GM21367 (cell line): ENCODE results near the gene DNAJC24.
"Not testable (repeated sequence)": the region's sequence is repeated elsewhere in the genome, so short reads cannot be mapped to it uniquely, and the experiment has no call there.

ENCODE experiments used
- ATAC-seq: cut with Tn5 transposase; IDR thresholded peaks from one replicate; pipeline ENCODE4 v1.9.1; 2021; ENCODE audit not compliant: unreplicated experiment

The DNAJC24 gene, protein sequence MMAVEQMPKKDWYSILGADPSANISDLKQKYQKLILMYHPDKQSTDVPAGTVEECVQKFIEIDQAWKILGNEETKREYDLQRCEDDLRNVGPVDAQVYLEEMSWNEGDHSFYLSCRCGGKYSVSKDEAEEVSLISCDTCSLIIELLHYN

GRCh38 chr11:31369348-31370329, at the start of gene DNAJC24, which contains the start of gene DCDC1:
Gene DNAJC24 (plus strand): TSS chr11:31369860. CDS start chr11:31370749, 889 bp downstream.
Gene DCDC1 (minus strand): TSS chr11:31369739. CDS start chr11:31328280, 41,459 bp downstream.
- peak; percentile 99 for ATAC-seq

- not testable (repeated sequence) for ATAC-seq
Observed at GRCh38 chr11:31321494-31321893, 48.2 kb upstream of the DNAJC24 start.

GRCh38 chr11:31323145-31323544, 46.5 kb upstream of the DNAJC24 start:
- no peak for ATAC-seq

GRCh38 chr11:31325160-31325559, 44.5 kb upstream of the DNAJC24 start:
- no peak for ATAC-seq

GRCh38 chr11:31326470-31327148, 43.1 kb upstream of the DNAJC24 start:
- peak; percentile 70 for ATAC-seq

- ATAC-seq: no peak
Observed at GRCh38 chr11:31327417-31327816, 42.2 kb upstream of the DNAJC24 start.

DNA sequence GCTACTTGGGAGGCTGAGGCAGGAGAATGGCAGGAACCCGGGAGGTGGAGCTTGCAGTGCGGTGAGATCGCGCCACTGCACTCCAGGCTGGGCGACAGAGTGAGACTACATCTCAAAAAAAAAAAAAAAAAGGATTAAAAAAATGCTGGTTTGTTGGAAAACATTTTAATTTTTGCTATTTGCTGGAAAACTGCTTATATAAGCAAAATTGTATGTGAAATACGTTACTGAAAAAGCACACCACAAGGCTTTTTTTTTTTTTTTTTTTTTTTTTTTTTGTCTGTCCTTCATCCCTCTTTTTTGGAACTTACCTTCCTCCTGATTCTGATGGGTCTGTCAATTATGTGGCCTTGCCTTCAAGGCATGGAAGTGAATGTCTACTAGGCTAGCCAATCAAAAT, 41.0 kb upstream of the DNAJC24 start:
- no peak for ATAC-seq

- no peak for ATAC-seq
Observed at GRCh38 chr11:31337806-31338205, 31.9 kb upstream of the DNAJC24 start.

GRCh38 chr11:31340903-31341572, 28.6 kb upstream of the DNAJC24 start:
- ATAC-seq: no peak

- no peak for ATAC-seq
Observed at GRCh38 chr11:31351168-31351567, 18.5 kb upstream of the DNAJC24 start.

- no peak for ATAC-seq
Observed at GRCh38 chr11:31355131-31355530, 14.5 kb upstream of the DNAJC24 start.

- no peak for ATAC-seq
Observed at GRCh38 chr11:31355817-31356216, 13.8 kb upstream of the DNAJC24 start.

- ATAC-seq: no peak
Observed at GRCh38 chr11:31361743-31362142, 7.9 kb upstream of the DNAJC24 start.

DNA sequence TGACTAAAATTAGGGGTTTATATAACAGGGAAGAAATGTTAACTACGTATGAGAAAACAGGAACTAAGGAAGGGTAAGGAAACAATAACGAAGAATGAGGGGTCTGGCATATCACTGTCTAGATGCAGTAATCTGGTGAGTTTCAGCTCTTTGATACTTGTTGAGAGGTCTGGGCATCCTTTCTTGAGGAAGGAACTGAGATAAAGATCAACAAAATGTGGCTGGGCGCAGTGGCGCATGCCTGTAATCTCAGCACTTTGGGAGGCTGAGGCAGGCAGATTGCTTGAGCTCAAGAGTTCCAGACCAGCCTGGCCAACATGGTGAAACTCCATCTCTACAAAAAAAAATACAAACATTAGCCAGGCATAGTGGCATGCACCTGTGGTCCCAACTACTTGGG, 2.9 kb upstream of the DNAJC24 start:
- no peak for ATAC-seq

DNA sequence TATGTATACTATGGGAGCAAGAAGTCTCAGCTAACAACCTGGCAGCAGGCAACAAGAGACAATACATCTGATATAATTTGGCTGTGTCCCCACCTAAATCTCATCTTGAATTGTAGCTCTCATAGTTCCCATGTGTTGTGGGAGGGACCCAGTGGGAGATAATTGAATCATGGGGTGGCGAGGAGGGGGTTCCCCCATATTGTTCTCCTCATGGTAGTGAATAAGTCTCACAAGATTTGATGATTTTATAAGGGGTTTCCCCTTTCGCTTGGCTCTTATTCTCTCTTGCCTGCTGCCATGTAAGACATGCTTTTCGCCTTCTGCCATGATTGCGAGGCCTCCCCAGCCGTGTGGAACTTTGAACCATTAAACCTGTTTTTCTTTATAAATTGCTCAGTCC, 6.2 kb downstream of the DNAJC24 start:
- no peak for ATAC-seq

- no peak for ATAC-seq
Observed at GRCh38 chr11:31383116-31383515, 13.5 kb downstream of the DNAJC24 start.

DNA sequence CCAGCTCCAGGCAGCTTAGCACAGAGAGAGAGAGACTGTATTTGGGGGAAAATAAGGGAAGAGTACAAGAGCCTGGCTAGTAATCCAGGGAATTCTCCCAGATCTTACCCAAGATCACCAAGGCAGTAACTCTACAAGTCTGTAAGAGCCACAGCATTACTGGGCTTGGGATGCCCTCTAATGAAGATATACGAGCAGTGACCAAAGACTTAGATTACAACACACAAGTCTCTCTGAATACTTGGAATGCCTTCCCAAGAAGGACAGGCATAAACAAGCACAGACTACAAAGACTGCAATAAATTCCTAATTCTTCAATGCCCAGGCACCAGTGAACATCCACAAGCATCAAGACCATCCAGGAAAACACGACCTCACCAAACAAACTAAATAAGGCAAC, 17.7 kb downstream of the DNAJC24 start:
- no peak for ATAC-seq

GRCh38 chr11:31397239-31397834, 27.7 kb downstream of the DNAJC24 start:
- no peak for ATAC-seq

DNA sequence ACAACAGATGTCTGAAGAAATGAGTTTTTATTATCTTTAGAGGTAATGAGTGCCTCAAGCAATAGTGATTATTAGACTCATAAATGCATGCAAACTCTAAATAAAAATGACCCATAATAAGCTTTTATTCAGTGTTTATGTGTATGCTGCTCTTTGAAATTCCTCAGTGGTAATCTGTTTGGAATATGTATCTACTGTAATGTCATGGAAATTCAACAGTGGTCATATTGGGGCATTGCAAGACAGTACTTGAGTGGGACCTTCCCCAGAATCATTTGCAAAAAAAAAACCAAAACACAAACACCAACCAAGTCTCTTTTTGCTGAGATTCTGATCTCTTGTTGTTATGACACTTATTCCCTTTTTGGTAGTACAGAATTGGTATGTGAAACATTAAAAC, 35.0 kb downstream of the DNAJC24 start:
- ATAC-seq: no peak

GRCh38 chr11:31408201-31408600, 38.5 kb downstream of the DNAJC24 start:
- no peak for ATAC-seq

DNA sequence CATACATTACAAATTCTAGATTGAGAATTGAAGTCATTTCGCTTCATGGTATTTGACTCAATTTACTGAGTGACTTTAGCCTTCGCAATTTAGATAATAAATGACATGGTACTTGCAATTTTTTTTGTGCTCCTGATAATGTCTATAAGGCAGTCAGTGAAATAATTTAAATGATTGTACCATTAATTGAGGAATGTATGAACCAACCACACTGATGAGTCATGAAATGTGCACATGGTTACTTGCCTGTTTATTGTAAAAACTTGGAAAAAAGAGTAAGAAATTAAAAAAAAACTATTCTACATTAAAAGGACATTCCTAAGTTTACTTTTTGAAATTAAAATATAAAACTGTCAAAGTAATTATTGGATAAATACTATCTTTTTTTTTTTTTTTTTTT, 43.3 kb downstream of the DNAJC24 start:
- no peak for ATAC-seq
